ENCODE results near the gene CHRND.

- TF ChIP-seq, protein P1, sequence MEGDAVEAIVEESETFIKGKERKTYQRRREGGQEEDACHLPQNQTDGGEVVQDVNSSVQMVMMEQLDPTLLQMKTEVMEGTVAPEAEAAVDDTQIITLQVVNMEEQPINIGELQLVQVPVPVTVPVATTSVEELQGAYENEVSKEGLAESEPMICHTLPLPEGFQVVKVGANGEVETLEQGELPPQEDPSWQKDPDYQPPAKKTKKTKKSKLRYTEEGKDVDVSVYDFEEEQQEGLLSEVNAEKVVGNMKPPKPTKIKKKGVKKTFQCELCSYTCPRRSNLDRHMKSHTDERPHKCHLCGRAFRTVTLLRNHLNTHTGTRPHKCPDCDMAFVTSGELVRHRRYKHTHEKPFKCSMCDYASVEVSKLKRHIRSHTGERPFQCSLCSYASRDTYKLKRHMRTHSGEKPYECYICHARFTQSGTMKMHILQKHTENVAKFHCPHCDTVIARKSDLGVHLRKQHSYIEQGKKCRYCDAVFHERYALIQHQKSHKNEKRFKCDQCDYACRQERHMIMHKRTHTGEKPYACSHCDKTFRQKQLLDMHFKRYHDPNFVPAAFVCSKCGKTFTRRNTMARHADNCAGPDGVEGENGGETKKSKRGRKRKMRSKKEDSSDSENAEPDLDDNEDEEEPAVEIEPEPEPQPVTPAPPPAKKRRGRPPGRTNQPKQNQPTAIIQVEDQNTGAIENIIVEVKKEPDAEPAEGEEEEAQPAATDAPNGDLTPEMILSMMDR (IDR thresholded peaks at IDR 0.05; ENCODE audit: poor library complexity): no peak
- TF ChIP-seq EZH2 (IDR thresholded peaks at IDR 0.05; ENCODE audit: borderline replicate concordance): no peak
- TF ChIP-seq EZH2phosphoT487 (IDR thresholded peaks at IDR 0.05; ENCODE audit: low read depth, severe bottlenecking, unreplicated experiment): no peak
Observed at GRCh38 chr2:232576995-232577394, 51.0 kb downstream of the CHRND start.
